GM12878 (cell line): ENCODE measurements around the gene CAPN7. TPM values are rescaled to one million over a fixed set of nuclear protein-coding genes. Genes with fewer than 3 reads are reported as not detected.

Experiments
- CBFB ChIP-seq: IDR thresholded peaks from 2 replicates; pipeline ENCODE4 v1.6.1; 2016; ENCODE audit warnings: antibody characterized with exemption, low read depth
- HDAC6 ChIP-seq: fragments of 200-600 bp; sonication (generic); IDR thresholded peaks from one replicate; pipeline ENCODE4 v1.8.0; 2017; ENCODE audit warnings: antibody characterized with exemption; ENCODE audit not compliant: unreplicated experiment
- IRF4 ChIP-seq: IDR thresholded peaks from 2 replicates; pipeline ENCODE4 v1.6.1; 2011; ENCODE audit warnings: low read depth, low read length
- MEF2A ChIP-seq: IDR thresholded peaks from 2 replicates; pipeline ENCODE4 v1.6.1; 2011; ENCODE audit warnings: low read depth, mild to moderate bottlenecking, low read length, moderate library complexity; ENCODE audit not compliant: insufficient read depth
- NFIC ChIP-seq: IDR thresholded peaks from 2 replicates; pipeline ENCODE4 v1.6.1; 2012; ENCODE audit warnings: low read depth, mild to moderate bottlenecking, inconsistent platforms, low read length, moderate library complexity
- NR2F1 ChIP-seq: fragments of 450-650 bp; conservative IDR thresholded peaks from 2 replicates; pipeline ENCODE4 v1.6.1; 2017; ENCODE audit warnings: mild to moderate bottlenecking
- POLR2AphosphoS5 ChIP-seq: IDR thresholded peaks from 2 replicates; pipeline ENCODE4 v1.6.1; 2011; ENCODE audit warnings: mild to moderate bottlenecking, low read length, inconsistent platforms
- RBBP5 ChIP-seq: fragments of 200-600 bp; sonication (generic); conservative IDR thresholded peaks from 2 replicates; pipeline ENCODE4 v1.6.1; 2016
- RFX5 ChIP-seq: IDR thresholded peaks from 2 replicates; pipeline ENCODE4 v1.6.1; 2011; ENCODE audit warnings: low read depth, low read length, improper control_type of control experiment
- STAT3 ChIP-seq: IDR thresholded peaks from 2 replicates; pipeline ENCODE4 v1.6.1; 2011; ENCODE audit warnings: low read depth, low read length, improper control_type of control experiment
- SUPT20H ChIP-seq: IDR thresholded peaks from 2 replicates; pipeline ENCODE4 v1.6.1; 2011; ENCODE audit warnings: low read depth, mild to moderate bottlenecking, low read length, moderate library complexity, borderline replicate concordance; ENCODE audit not compliant: control insufficient read depth
- TCF3 ChIP-seq: IDR thresholded peaks from 2 replicates; pipeline ENCODE4 v1.6.1; 2012; ENCODE audit warnings: low read depth, mild to moderate bottlenecking, low read length, borderline replicate concordance; ENCODE audit not compliant: insufficient read depth
- WRNIP1 ChIP-seq: IDR thresholded peaks from 2 replicates; pipeline ENCODE4 v1.6.1; 2011; ENCODE audit warnings: low read depth, low read length, improper control_type of control experiment, borderline replicate concordance
- polyA plus RNA-seq, 11 experiments: library from polyadenylated mRNA; depleted of rRNA in 4 of 11; unstranded in 6 of 11; stranded (reverse) in 5 of 11; fragments of >200 nt; fragmentation: Nextera tagmentation in 4 of 11; fragmentation: Illumina TruSeq in 1 of 11; extraction: Ambion mirVana in 4 of 11; extraction: Trizol in 1 of 11; gene quantifications; 1 replicate in 1 of 11; 2 replicates in 10 of 11; pipeline versions ENCODE4 v1.2.1 to v1.2.3, GENCODE V29; 2011 to 2016; ENCODE audit warnings: inconsistent platforms in 2 of 11, missing spikeins in 2 of 11, low read depth in 1 of 11
- total RNA-seq, 4 experiments: library from RNA; depleted of rRNA in 3 of 4; stranded (reverse); fragments of >200 nt in 3 of 4; fragmentation: Illumina TruSeq in 1 of 4; extraction: Trizol in 1 of 4; gene quantifications; 2 replicates each; pipeline versions ENCODE4 v1.2.1 to v1.2.3, GENCODE V29; 2013 to 2021
- TF ChIP-seq, protein P1 (sequence below): IDR thresholded peaks from 2 replicates; pipeline ENCODE4 v1.6.1; 2012; ENCODE audit warnings: mild to moderate bottlenecking, low read depth, low read length
- TF ChIP-seq, protein P2 (sequence below): IDR thresholded peaks from 2 replicates; pipeline ENCODE4 v1.6.1; 2012; ENCODE audit warnings: low read depth, low read length, improper control_type of control experiment
- TF ChIP-seq, protein P3 (sequence below): fragments of 450-650 bp; IDR thresholded peaks from 2 replicates; pipeline ENCODE4 v1.6.1; 2017; ENCODE audit warnings: mild to moderate bottlenecking, moderate library complexity
- TF ChIP-seq, protein P4 (sequence below): fragments of 450-650 bp; IDR thresholded peaks from 2 replicates; pipeline ENCODE4 v1.6.1; 2014; ENCODE audit warnings: mild to moderate bottlenecking

The CAPN7 gene
- total and polyA plus RNA-seq, 10 of the 15 experiments (the other 5 are each of a cell fraction or from before 2014, with no cell fraction given) = 5.3 to 27.0 (median 18.2) TPM

DNA sequence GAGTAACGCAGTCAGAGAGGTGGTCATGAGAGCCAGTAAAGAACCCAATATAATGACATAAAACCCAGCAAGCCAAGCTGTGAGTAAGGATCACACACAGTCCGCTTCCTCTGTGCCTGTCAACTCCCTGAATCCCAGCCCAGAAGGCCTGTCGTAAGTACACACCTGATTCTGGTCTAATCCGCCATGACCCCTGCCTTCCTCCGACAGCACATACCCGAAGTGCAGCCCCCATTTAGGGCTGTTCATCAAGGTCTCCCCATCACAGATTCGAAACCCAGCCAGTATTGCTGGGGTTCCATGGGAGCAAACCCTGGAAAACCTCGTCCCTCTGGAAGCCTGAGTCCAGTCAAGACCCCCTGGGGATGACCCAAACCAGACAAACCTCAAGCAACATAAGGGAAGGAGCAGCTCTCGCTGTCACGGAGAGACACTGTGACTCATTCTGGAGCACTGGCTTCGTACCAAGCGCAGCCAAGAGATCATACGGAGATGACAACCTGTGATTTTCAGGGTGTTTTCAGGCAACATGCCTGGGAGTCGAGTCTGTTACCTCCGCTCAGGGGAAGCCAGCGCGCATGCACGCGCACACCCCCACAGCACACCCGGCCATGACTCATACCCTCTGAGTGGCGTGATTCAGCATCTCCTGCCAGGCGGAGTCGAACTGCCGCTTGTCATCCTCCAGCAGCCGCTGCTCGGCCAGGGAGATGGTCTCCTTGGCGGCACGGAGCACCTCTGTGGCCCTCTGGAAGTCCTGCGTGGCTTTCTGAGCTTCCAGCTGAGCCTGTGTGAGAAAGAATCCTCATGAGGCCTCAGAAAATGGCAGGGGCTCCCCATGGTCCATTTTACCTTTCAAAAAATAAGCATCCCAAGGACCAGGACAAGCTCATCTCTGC lies 63.3 kb downstream of the CAPN7 start (continued):
- TF ChIP-seq TCF3 = 0 out of 2 replicates have a peak, but pooled peaks have one; percentile 41
- TF ChIP-seq HDAC6 = no peak
- no peak for TF ChIP-seq RFX5
- TF ChIP-seq RBBP5 = no peak
- TF ChIP-seq, protein P1, sequence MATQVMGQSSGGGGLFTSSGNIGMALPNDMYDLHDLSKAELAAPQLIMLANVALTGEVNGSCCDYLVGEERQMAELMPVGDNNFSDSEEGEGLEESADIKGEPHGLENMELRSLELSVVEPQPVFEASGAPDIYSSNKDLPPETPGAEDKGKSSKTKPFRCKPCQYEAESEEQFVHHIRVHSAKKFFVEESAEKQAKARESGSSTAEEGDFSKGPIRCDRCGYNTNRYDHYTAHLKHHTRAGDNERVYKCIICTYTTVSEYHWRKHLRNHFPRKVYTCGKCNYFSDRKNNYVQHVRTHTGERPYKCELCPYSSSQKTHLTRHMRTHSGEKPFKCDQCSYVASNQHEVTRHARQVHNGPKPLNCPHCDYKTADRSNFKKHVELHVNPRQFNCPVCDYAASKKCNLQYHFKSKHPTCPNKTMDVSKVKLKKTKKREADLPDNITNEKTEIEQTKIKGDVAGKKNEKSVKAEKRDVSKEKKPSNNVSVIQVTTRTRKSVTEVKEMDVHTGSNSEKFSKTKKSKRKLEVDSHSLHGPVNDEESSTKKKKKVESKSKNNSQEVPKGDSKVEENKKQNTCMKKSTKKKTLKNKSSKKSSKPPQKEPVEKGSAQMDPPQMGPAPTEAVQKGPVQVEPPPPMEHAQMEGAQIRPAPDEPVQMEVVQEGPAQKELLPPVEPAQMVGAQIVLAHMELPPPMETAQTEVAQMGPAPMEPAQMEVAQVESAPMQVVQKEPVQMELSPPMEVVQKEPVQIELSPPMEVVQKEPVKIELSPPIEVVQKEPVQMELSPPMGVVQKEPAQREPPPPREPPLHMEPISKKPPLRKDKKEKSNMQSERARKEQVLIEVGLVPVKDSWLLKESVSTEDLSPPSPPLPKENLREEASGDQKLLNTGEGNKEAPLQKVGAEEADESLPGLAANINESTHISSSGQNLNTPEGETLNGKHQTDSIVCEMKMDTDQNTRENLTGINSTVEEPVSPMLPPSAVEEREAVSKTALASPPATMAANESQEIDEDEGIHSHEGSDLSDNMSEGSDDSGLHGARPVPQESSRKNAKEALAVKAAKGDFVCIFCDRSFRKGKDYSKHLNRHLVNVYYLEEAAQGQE = no peak
- no peak for TF ChIP-seq NFIC
- TF ChIP-seq, protein P2, sequence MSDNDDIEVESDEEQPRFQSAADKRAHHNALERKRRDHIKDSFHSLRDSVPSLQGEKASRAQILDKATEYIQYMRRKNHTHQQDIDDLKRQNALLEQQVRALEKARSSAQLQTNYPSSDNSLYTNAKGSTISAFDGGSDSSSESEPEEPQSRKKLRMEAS = no peak; the same call in 1 of the 2 replicates
- TF ChIP-seq IRF4 = no peak
- TF ChIP-seq, protein P3, sequence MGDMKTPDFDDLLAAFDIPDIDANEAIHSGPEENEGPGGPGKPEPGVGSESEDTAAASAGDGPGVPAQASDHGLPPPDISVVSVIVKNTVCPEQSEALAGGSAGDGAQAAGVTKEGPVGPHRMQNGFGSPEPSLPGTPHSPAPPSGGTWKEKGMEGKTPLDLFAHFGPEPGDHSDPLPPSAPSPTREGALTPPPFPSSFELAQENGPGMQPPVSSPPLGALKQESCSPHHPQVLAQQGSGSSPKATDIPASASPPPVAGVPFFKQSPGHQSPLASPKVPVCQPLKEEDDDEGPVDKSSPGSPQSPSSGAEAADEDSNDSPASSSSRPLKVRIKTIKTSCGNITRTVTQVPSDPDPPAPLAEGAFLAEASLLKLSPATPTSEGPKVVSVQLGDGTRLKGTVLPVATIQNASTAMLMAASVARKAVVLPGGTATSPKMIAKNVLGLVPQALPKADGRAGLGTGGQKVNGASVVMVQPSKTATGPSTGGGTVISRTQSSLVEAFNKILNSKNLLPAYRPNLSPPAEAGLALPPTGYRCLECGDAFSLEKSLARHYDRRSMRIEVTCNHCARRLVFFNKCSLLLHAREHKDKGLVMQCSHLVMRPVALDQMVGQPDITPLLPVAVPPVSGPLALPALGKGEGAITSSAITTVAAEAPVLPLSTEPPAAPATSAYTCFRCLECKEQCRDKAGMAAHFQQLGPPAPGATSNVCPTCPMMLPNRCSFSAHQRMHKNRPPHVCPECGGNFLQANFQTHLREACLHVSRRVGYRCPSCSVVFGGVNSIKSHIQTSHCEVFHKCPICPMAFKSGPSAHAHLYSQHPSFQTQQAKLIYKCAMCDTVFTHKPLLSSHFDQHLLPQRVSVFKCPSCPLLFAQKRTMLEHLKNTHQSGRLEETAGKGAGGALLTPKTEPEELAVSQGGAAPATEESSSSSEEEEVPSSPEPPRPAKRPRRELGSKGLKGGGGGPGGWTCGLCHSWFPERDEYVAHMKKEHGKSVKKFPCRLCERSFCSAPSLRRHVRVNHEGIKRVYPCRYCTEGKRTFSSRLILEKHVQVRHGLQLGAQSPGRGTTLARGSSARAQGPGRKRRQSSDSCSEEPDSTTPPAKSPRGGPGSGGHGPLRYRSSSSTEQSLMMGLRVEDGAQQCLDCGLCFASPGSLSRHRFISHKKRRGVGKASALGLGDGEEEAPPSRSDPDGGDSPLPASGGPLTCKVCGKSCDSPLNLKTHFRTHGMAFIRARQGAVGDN = no peak
- TF ChIP-seq, protein P4, sequence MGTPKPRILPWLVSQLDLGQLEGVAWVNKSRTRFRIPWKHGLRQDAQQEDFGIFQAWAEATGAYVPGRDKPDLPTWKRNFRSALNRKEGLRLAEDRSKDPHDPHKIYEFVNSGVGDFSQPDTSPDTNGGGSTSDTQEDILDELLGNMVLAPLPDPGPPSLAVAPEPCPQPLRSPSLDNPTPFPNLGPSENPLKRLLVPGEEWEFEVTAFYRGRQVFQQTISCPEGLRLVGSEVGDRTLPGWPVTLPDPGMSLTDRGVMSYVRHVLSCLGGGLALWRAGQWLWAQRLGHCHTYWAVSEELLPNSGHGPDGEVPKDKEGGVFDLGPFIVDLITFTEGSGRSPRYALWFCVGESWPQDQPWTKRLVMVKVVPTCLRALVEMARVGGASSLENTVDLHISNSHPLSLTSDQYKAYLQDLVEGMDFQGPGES = no peak
- TF ChIP-seq SUPT20H = no peak
- no peak for TF ChIP-seq MEF2A
- no peak for TF ChIP-seq POLR2AphosphoS5
- no peak for TF ChIP-seq WRNIP1
- TF ChIP-seq CBFB = no peak
- TF ChIP-seq STAT3 = no peak
- no peak for TF ChIP-seq NR2F1
